WERI-Rb-1 (cell line): ENCODE results near the gene LAMA5.

ENCODE experiments used
- DNase-seq: peaks from one replicate; pipeline ENCODE4 v3.0.0-alpha.2; 2020
- H3K27ac ChIP-seq: fragments of 250-450 bp; sonication (Bioruptor Pico); 2 replicates; pipeline ENCODE4 v1.5.1; 2020; ENCODE audit warnings: mild to moderate bottlenecking, moderate library complexity
- H3K27me3 ChIP-seq: fragments of 250-450 bp; sonication (Bioruptor Pico); 2 replicates; pipeline ENCODE4 v1.5.1; 2021; ENCODE audit warnings: mild to moderate bottlenecking, low read depth, moderate library complexity; ENCODE audit not compliant: insufficient read depth, severe bottlenecking
- H3K36me3 ChIP-seq: fragments of 250-450 bp; sonication (Bioruptor Pico); 2 replicates; pipeline ENCODE4 v1.5.1; 2020; ENCODE audit warnings: mild to moderate bottlenecking, moderate library complexity
- H3K4me3 ChIP-seq: 2 replicates; pipeline ENCODE4 v1.5.1; 2011; ENCODE audit warnings: low read depth, mild to moderate bottlenecking, control low read depth, low read length
- H3K9me3 ChIP-seq: fragments of 250-450 bp; sonication (Bioruptor Pico); 2 replicates; pipeline ENCODE4 v1.5.1; 2021; ENCODE audit warnings: mild to moderate bottlenecking, moderate library complexity; ENCODE audit not compliant: severe bottlenecking
- TF ChIP-seq, protein P1 (sequence below): IDR thresholded peaks from 2 replicates; pipeline ENCODE4 v1.5.1; 2011; ENCODE audit warnings: low read depth, mild to moderate bottlenecking, control low read depth, inconsistent platforms, low read length

The LAMA5 gene

DNA sequence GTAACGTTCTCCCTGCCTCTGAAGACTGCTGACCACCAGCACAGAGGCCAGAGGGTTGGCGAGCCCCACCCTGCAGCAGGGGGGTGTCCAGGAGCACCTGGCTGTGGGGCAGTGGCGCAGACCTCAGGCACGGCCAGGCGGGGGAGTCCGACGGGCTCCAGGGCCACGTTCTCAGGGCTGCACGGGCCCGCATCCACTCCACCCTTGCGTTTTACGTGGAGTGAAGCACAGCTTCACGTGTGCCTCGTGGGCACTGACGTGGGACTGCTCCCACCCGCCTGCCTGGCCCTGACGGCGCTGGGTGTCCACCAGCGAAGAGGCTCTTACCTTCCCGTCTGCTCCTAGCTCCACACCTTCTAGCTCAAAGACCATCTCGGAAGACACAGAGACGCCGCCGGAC is 26.7 kb upstream of the LAMA5 start:
- Histone ChIP-seq H3K36me3 (peaks cover 56% of the 10 kb centered on the region), H3K4me3 (no peak overlapping the region), H3K27ac (no peak overlapping the region), H3K27me3 (no peaks in the 10 kb centered on the region), H3K9me3 (no peaks in the 10 kb centered on the region)
- TF ChIP-seq, protein P1, sequence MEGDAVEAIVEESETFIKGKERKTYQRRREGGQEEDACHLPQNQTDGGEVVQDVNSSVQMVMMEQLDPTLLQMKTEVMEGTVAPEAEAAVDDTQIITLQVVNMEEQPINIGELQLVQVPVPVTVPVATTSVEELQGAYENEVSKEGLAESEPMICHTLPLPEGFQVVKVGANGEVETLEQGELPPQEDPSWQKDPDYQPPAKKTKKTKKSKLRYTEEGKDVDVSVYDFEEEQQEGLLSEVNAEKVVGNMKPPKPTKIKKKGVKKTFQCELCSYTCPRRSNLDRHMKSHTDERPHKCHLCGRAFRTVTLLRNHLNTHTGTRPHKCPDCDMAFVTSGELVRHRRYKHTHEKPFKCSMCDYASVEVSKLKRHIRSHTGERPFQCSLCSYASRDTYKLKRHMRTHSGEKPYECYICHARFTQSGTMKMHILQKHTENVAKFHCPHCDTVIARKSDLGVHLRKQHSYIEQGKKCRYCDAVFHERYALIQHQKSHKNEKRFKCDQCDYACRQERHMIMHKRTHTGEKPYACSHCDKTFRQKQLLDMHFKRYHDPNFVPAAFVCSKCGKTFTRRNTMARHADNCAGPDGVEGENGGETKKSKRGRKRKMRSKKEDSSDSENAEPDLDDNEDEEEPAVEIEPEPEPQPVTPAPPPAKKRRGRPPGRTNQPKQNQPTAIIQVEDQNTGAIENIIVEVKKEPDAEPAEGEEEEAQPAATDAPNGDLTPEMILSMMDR, result no peak
- no peak for DNase-seq

- no peak for DNase-seq
- TF ChIP-seq, protein P1, result no peak
- Histone ChIP-seq H3K27ac (no peak overlapping the region), H3K4me3 (no peak overlapping the region), H3K36me3 (peaks cover 61% of the 10 kb centered on the region), H3K27me3 (no peaks in the 10 kb centered on the region), H3K9me3 (no peaks in the 10 kb centered on the region)
Observed at GRCh38 chr20:62393335-62393665, 26.2 kb upstream of the LAMA5 start.

- no peak overlapping the region for H3K4me3 ChIP-seq
- peaks cover 67% of the 10 kb centered on the region for H3K36me3 ChIP-seq
- no peaks in the 10 kb centered on the region for H3K9me3 ChIP-seq
- TF ChIP-seq, protein P1, result no peak
- DNase-seq, result no peak
- H3K27ac ChIP-seq, result no peak overlapping the region
- no peaks in the 10 kb centered on the region for H3K27me3 ChIP-seq
Observed at GRCh38 chr20:62392621-62393334, 25.7 kb upstream of the LAMA5 start.

DNA sequence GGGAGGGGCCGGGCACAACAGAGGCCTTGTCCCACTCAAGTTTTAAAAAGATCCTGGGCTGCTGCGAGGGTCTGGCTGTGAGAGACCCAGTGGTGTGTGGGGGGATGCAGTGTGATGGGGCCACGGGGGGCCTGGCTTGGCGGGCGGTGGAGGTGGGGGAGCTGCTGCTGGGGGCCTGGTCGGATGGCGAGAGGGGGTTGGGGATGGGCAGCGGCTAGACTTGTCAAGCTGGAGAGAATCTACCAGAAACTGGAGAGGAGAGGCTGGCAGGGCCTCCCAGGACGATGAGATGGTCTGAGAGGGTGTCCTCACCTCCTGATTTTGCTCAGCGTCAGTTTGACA is 24.9 kb upstream of the LAMA5 start:
- H3K27ac ChIP-seq, result no peak overlapping the region
- no peak for DNase-seq
- H3K4me3 ChIP-seq, result no peak overlapping the region
- no peaks in the 10 kb centered on the region for H3K9me3 ChIP-seq
- TF ChIP-seq, protein P1, result no peak
- no peaks in the 10 kb centered on the region for H3K27me3 ChIP-seq
- peaks cover 74% of the 10 kb centered on the region for H3K36me3 ChIP-seq

DNA sequence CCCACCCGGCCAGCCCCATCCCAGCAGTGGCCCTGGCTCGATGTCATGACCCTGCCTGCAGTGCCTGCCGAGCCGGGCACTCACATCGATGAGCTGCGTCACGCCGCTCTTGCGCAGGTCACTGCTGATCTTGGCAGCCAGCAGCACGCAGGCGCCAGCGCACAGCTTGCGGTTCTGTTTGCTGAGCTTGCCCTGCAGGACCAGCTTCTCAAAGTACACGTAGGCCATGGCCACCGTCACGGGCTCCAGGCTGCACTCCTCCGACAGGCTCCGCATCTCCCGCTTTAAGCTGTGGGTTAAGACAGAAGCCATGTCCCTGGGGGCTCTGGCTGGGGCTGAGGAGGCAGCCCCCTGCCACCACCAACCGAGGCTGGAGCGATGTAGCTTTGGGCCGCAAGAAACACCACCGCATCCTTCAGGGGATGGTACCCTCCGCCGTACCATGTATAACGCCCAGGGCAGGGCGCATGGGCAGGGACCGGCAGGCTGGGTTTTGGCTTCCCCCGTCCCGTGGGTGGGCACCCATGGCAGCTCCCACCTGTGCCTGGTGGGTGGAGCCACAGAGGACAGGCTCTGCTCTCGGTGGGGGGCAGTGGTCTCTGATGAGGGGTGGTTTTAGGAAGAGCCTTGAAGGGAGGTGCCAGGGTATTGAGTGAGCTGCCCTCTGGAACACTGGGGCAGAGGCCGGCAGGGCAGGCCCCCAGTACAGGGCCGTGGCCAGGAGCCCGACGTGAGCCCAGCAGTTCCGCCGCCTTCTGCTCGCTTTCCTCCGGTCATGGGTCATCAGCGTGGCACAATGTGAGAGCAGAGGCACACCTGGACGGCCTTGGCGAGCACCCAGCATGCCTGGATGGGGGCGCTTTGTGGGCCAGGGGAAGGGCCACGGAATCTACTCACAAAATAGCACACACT is 24.3 kb upstream of the LAMA5 start:
- TF ChIP-seq, protein P1, result no peak
- no peak overlapping the region for H3K4me3 ChIP-seq
- H3K27ac ChIP-seq, result no peak overlapping the region
- H3K9me3 ChIP-seq, result no peaks in the 10 kb centered on the region
- peaks cover 74% of the 10 kb centered on the region for H3K36me3 ChIP-seq
- no peaks in the 10 kb centered on the region for H3K27me3 ChIP-seq
- DNase-seq, result no peak
